Right lobe of liver (tissue), 6 donors: ENCODE measurements around the gene FOXB1. TPM values are rescaled to one million over a fixed set of nuclear protein-coding genes. Genes with fewer than 3 reads are reported as not detected.
A peak's percentile ranks its signal among the peaks of the same experiment; 100 is the strongest.

Source experiments
- ATAC-seq, 4 donors: fragments of 200-7000 bp; cut with Tn5 transposase; one replicate each; pipeline ENCODE4 v1.9.1; 2020; ENCODE audit warnings: mild to moderate bottlenecking in 4 of 4, moderate library complexity in 4 of 4
- DNase-seq, 3 donors: peaks; one replicate each; pipeline ENCODE4 v3.0.0-alpha.2; 2020
- H3K27ac ChIP-seq, 3 donors: fragments of 200-600 bp; one replicate each; pipeline ENCODE4 v1.8.0; 2022
- H3K27me3 ChIP-seq, 2 donors: fragments of 200-600 bp; one replicate each; pipeline ENCODE4 v1.8.0; 2022
- H3K36me3 ChIP-seq, 4 donors: fragments of 200-600 bp; sonication (generic) in 1 of 4; one replicate each; pipeline versions ENCODE4 v1.5.1 to v1.8.0; 2017 to 2022; ENCODE audit warnings: control low read depth in 1 of 4
- H3K4me1 ChIP-seq, 4 donors: fragments of 200-600 bp; sonication (generic) in 1 of 4; one replicate each; pipeline versions ENCODE4 v1.5.1 to v1.8.0; 2017 to 2022; ENCODE audit warnings: control low read depth in 1 of 4
- H3K4me3 ChIP-seq, 3 donors: fragments of 200-600 bp; one replicate each; pipeline ENCODE4 v1.8.0; 2022
- H3K9me3 ChIP-seq, 4 donors: fragments of 200-600 bp; sonication (generic) in 1 of 4; one replicate each; pipeline versions ENCODE4 v1.5.1 to v1.8.0; 2017 to 2022; ENCODE audit warnings: control low read depth in 1 of 4
- CTCF ChIP-seq, 4 donors: fragments of 200-600 bp in 3 of 4; fragments of 450-650 bp in 1 of 4; IDR thresholded peaks; one replicate each; pipeline versions ENCODE4 v1.5.1 to v1.8.0; 2016 to 2022; ENCODE audit warnings: antibody characterized with exemption in 4 of 4, mild to moderate bottlenecking in 2 of 4
- POLR2A ChIP-seq: fragments of 450-650 bp; IDR thresholded peaks from one replicate; pipeline ENCODE4 v1.6.1; 2017; ENCODE audit warnings: antibody characterized with exemption, mild to moderate bottlenecking
- WGBS: methylation state at CpG from one replicate; pipeline ENCODE4 v1.1.6; 2018; ENCODE audit warnings: low coverage, low lambda C conversion rate; ENCODE audit not compliant: insufficient coverage; ENCODE audit errors: missing lambda C conversion rate; 5-methylcytosine and 5-hydroxymethylcytosine counted together
- intact Hi-C, 2 donors: fragments of 100-400 bp; cut with DNase I; formaldehyde crosslinking; loops; one replicate each; pipeline versions ENCODE4 v1.11.2 to v1.14.1; 2022
- total RNA-seq, 6 experiments: library from RNA; depleted of rRNA in 2 of 6; stranded (reverse); fragments of >200 nt in 2 of 6; fragmentation: NEBNext Ultra II Directional in 3 of 6; extraction: Animal tissue kit (Norgen Biotek cat#: 25700) in 3 of 6; gene quantifications; one replicate each; pipeline versions ENCODE4 v1.1.0 to v1.2.4, GENCODE V29; 2016 to 2023
- donor health status: DM: no; HTN: yes; CAD: no.
- donor health status: DM: no; HTN: no; CAD: no.
- donor health status: DM: no; HTN: no; CAD: no.
- donor health status: DM: no; HTN: yes; CAD: no.
- donor health status: DM: no; HTN: yes; CAD: no.

FOXB1 gene
- total RNA-seq, 6 experiments from 2014 or later: not detected

- Histone ChIP-seq H3K9me3 (no peaks in the 10 kb centered on the region), H3K4me3 (no peak overlapping the region), H3K27me3 (peaks cover 35 to 80% of the 10 kb centered on the region in 2 donors), H3K4me1 (peaks cover 0 to 31% (median 3%) of the 10 kb centered on the region in 4 donors), H3K27ac (no peak overlapping the region), H3K36me3 (no peaks in the 10 kb centered on the region)
- ATAC-seq: no peak
- no peak for DNase-seq
- TF ChIP-seq CTCF (IDR thresholded peaks at IDR 0.05) (no peak), POLR2A (no peak)
- 6% methylated on average over 13 of the region's 24 CpGs for WGBS
- intact Hi-C loops: no loop called here
Measured at GRCh38 chr15:60003243-60004008, 685 bp upstream of the FOXB1 start.

- intact Hi-C loops: no loop called here
- no peaks in the 10 kb centered on the region for H3K9me3 ChIP-seq
- 5% methylated on average over 10 of the region's 44 CpGs for WGBS
- DNase-seq: peak in 1 of 3 donors; percentile 31
- no peak overlapping the region for H3K27ac ChIP-seq
- TF ChIP-seq CTCF (IDR thresholded peaks at IDR 0.05) (no peak), POLR2A (no peak)
- no peak for ATAC-seq
- peaks cover 30 to 80% of the 10 kb centered on the region in 2 donors for H3K27me3 ChIP-seq
- no peaks in the 10 kb centered on the region for H3K36me3 ChIP-seq
- peaks cover 0 to 31% (median 3%) of the 10 kb centered on the region in 4 donors for H3K4me1 ChIP-seq
- peak overlapping the region in 1 of 3 donors; percentile 60 for H3K4me3 ChIP-seq
Measured at GRCh38 chr15:60004846-60005351, 788 bp downstream of the FOXB1 start.

- peak in 1 of 3 donors; percentile 22 for DNase-seq
- ATAC-seq: peak; percentile 24 to 43 (median 36)
- peaks cover 30 to 82% of the 10 kb centered on the region in 2 donors for H3K27me3 ChIP-seq
- TF ChIP-seq CTCF (IDR thresholded peaks at IDR 0.05) (no peak), POLR2A (no peak)
- intact Hi-C loops: no loop called here
- peak overlapping the region; percentile 48 to 60 (median 49) for H3K4me3 ChIP-seq
- WGBS: 3% methylated on average over 9 of the region's 77 CpGs
- H3K36me3 ChIP-seq: no peaks in the 10 kb centered on the region
- peaks cover 0 to 31% (median 3%) of the 10 kb centered on the region in 4 donors for H3K4me1 ChIP-seq
- no peaks in the 10 kb centered on the region for H3K9me3 ChIP-seq
- H3K27ac ChIP-seq: no peak overlapping the region
Measured at GRCh38 chr15:60005352-60006202, 1.5 kb downstream of the FOXB1 start.

GRCh38 chr15:60006203-60006862 is 2.2 kb downstream of the FOXB1 start:
- H3K27ac ChIP-seq: no peak overlapping the region
- peak overlapping the region; percentile 48 to 60 (median 49) for H3K4me3 ChIP-seq
- no peak for TF ChIP-seq CTCF (IDR thresholded peaks at IDR 0.05)
- TF ChIP-seq POLR2A: no peak
- no peaks in the 10 kb centered on the region for H3K9me3 ChIP-seq
- no peaks in the 10 kb centered on the region for H3K36me3 ChIP-seq
- 0% methylated on average over 23 of the region's 32 CpGs for WGBS
- peaks cover 30 to 82% of the 10 kb centered on the region in 2 donors for H3K27me3 ChIP-seq
- peaks cover 0 to 31% (median 3%) of the 10 kb centered on the region in 4 donors for H3K4me1 ChIP-seq
- intact Hi-C loops: no loop called here
- DNase-seq (peak in 1 of 3 donors; percentile 32), ATAC-seq (peak; percentile 70 to 87 (median 77))
